A549 treated with CORT108297 at 1 μM for 4 hours (cell line): ENCODE measurements around the gene KLRC3. TPM values are rescaled to one million over a fixed set of nuclear protein-coding genes. Genes with fewer than 3 reads are reported as not detected.

Experiments used
- total RNA-seq: library from RNA; stranded (reverse); fragments of 200-300 nt; extraction: Qiagen RNA extraction; gene quantifications from 5 replicates; pipeline ENCODE4 v1.2.3, GENCODE V29; 2022

KLRC3 gene
- 0.12 to 0.40 TPM (median 0.23 TPM) in 5 replicates for total RNA-seq

DNA sequence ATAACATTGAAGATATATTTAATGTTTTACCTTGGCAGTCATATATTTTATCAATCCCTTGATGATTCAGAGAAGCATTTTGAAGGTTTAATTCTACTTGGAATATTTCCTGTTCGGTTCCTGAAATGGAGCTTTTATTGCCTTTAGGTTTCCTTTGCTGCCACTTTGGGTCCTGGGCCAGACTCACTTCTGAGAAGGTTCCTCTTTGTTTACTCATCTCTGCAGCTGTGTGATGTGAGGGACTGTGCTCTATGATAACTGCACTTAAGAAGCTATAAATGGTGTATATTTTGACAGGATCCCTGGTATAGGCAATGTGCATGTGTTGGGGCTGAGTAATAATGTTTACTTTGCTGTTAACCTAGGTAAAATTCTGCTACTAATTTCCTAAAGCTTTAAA, at the start of gene KLRC3:
KLRC3 (minus strand) TSS at position 262 of the 400 bp plus-strand sequence; CDS start at position 217, 45 bp downstream.

DNA sequence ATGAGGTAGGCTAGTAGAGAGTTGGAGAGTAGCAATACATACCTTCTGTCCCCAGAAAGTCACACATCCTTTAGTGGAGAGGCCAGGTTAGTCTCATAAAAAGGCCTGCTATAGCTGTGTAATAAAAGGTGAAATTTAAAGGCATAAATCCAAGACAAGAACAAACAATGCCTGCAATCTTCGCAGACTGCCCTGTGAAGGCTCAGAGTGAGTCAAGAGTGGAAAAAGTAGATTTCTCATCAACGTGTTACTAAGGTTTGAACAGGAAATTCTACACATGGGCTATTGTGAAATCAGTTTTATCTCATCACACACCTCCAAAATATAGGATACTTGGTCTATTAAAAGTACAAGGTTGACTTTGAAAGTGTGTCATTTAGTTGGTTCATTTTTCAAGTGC, 32.8 kb upstream of the KLRC3 start, which contains the start of gene KLRC1:
KLRC1 (minus strand) TSS at position 222 of the 400 bp plus-strand sequence. CDS start 2,221 bp downstream, outside the sequence.

DNA sequence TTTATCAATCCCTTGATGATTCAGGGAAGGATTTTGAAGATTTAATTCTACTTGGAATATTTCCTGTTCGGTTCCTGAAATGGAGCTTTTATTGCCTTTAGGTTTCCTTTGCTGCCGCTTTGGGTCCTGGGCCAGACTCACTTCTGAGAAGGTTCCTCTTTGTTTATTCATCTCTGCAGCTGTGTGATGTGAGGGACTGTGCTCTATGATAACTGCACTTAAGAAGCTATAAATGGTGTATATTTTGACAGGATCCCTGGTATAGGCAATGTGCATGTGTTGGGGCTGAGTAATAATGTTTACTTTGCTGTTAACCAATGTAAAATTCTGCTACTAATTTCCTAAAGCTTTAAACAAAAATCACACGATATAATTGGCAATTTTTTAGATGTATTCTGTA, 15.4 kb upstream of the KLRC3 start, which contains the start of gene KLRC2:
KLRC2 (minus strand) TSS at position 195 of the 400 bp plus-strand sequence; CDS start at position 171, 24 bp downstream.

DNA sequence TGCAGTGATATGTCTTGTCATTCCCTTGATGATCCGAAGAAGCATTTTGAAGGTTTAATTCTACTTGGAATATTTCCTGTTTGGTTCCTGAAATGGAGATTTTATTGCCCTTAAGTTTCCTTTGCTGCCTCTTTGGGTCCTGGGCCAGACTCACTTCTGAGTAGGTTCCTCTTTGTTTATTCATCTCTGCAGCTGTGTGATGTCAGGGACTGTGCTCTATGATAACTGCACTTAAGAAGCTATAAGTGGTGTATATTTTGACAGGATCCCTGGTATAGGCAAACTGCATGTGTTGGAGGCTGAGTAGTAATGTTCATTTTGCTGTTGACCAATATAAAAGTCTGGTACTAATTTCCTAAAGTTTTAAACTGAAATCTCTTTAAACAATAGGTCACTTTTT, 11.0 kb downstream of the KLRC3 start, which contains the start of gene KLRC4:
KLRC4 (minus strand) TSS at position 366 of the 400 bp plus-strand sequence; CDS start at position 184, 182 bp downstream.

DNA sequence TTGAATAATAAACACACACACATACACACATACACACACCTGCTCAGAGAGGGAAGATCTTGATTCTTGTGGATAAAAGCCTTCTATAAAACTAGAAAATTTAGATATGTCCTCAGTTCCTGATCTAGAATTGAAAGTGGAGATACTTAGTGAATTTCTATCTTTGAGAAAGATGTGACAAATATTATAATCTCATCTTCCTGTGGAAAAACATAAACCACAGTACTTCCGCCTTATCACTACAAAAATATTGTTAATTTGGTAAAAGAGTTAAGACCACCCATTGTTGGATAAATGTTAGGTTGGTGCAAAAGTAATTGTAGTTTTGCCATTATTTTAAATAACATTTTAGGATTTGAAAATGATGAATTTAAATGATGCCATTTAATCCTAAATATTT, 30.5 kb downstream of the KLRC3 start, which contains the start of gene KLRK1:
KLRK1 (minus strand) TSS at position 138 of the 400 bp plus-strand sequence. CDS start 1,231 bp downstream, outside the sequence.

Other genes starting within 250 kb of the KLRC3 start
- 0.67 to 1.8 TPM (median 1.0 TPM) in 5 replicates for gene OLR1, start 248.5 kb downstream of the KLRC3 start, total RNA-seq
- gene TMEM52B, start 241.6 kb downstream of the KLRC3 start, total RNA-seq, result 0.10 to 0.47 TPM (median 0.14 TPM) in 4 of 5 replicates, not detected in the other
- 32.0 to 41.5 TPM (median 38.0 TPM) in 5 replicates for gene GABARAPL1, start 207.7 kb downstream of the KLRC3 start, total RNA-seq
- gene KLRD1, start 112.7 kb downstream of the KLRC3 start, total RNA-seq, result not detected in 5 replicates
- 0.08 TPM in 1 of 5 replicates, not detected in the others for gene KLRK1, start 30.6 kb downstream of the KLRC3 start, total RNA-seq
- not detected in 5 replicates for gene KLRC4, start 10.8 kb downstream of the KLRC3 start, total RNA-seq
- 1.3 to 2.7 TPM (median 2.1 TPM) in 5 replicates for gene KLRC2, start 15.4 kb upstream of the KLRC3 start, total RNA-seq
- not detected in 5 replicates for gene KLRC1, start 32.8 kb upstream of the KLRC3 start, total RNA-seq
- gene EIF2S3B, start 85.3 kb upstream of the KLRC3 start, total RNA-seq, result 0.53 to 0.88 TPM (median 0.65 TPM) in 5 replicates
- 49.6 to 60.7 TPM (median 53.5 TPM) in 5 replicates for gene MAGOHB, start 193.0 kb upstream of the KLRC3 start, total RNA-seq